HG03159 (cell line): ENCODE measurements around the gene BCOR.

Experiments used
- ATAC-seq: cut with Tn5 transposase; IDR thresholded peaks from one replicate; pipeline ENCODE4 v1.9.1; 2021; ENCODE audit warnings: mild to moderate bottlenecking, moderate library complexity; ENCODE audit not compliant: unreplicated experiment

Gene BCOR

GRCh38 chrX:40066700-40067099 lies 31.1 kb downstream of the BCOR start:
- no peak for ATAC-seq

- no peak for ATAC-seq
Observed at GRCh38 chrX:40065296-40066046, 32.3 kb downstream of the BCOR start.

- ATAC-seq: no peak
Observed at GRCh38 chrX:40064055-40064597, 33.6 kb downstream of the BCOR start.

GRCh38 chrX:40063555-40063954 lies 34.2 kb downstream of the BCOR start:
- no peak for ATAC-seq

GRCh38 chrX:40062525-40063155 lies 35.1 kb downstream of the BCOR start:
- ATAC-seq: no peak

GRCh38 chrX:40061871-40062524 lies 35.8 kb downstream of the BCOR start:
- no peak for ATAC-seq

DNA sequence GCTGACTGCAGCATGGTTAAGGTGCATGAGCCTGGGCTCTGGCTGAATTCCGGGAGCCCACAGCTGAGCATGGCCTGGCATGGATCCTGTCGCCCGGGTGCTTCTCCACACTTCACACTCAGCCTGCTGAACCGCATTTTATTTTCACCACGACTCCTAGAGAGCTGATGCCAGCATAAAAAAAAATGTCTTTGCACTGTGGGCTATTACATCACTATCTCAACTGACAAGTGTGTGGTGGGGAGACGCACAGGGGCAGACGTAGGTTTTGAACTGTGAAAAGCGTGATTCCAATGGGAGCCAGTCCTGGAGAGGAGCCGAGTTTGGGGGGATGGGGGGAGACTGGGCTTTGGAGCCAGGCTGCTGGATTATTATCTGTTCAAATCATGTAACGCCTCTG lies 36.8 kb downstream of the BCOR start:
- no peak for ATAC-seq

- no peak for ATAC-seq
Observed at GRCh38 chrX:40060356-40060845, 37.4 kb downstream of the BCOR start.

GRCh38 chrX:40058719-40059118 lies 39.0 kb downstream of the BCOR start:
- ATAC-seq: no peak

DNA sequence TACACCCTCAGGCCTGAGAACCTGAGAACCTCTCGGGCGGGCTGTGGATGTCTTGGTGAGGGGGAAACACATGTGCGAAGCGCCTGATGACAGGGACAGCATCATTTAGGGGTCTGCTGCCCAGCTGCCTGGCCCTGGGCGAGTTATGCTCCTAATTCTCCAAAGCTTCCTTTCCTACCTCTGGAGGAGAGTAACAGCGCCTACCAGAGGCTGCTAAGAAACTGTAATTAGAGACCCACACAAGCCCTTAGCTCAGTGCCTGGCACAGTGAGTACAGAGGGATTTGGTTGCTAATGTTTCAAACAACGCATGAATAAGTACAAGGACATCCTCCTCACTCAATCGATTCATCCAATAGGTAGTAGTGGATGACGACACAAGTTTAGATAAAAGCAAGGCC lies 40.4 kb downstream of the BCOR start:
- no peak for ATAC-seq

- ATAC-seq: no peak
Observed at GRCh38 chrX:40056420-40056819, 41.3 kb downstream of the BCOR start.

DNA sequence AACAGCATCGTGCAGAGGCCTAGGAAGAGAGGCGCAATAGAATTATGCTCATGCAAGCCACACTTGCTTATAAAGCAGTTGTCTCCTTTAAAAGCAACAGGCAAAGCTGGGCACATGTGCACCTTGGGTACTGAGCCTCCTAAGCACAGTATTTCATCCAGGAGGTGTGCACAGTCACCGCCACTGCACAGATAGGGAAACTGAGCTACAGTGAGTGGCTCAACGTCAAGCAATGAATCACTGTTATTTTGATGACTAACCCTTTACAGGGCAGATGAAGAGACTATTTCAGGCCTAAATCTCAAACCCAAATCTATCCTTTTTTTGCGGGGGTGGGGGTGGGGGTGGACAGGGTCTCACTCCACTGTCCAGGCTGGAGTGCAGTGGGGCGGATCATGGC lies 42.3 kb downstream of the BCOR start:
- ATAC-seq: no peak

DNA sequence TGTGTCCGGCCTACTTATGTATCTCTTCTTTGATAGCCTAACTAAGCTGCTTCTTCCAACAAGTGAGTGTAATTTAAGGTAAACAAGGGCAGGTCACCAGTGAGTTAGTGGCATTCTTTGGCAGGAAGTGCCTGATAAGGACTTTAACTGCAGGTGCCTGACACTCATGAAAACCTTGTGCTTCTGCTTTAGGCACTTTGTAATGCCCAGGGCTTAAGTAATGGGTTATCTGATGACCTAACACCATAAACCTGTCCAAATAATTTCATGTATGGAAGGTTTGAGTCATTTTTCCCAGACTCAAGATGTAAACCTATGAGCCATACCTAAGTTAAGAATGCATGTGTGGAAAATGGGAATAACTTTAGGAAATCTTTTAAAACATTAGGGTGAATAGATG lies 43.0 kb downstream of the BCOR start:
- no peak for ATAC-seq

- ATAC-seq: no peak
Observed at GRCh38 chrX:40050532-40050931, 47.2 kb downstream of the BCOR start.

DNA sequence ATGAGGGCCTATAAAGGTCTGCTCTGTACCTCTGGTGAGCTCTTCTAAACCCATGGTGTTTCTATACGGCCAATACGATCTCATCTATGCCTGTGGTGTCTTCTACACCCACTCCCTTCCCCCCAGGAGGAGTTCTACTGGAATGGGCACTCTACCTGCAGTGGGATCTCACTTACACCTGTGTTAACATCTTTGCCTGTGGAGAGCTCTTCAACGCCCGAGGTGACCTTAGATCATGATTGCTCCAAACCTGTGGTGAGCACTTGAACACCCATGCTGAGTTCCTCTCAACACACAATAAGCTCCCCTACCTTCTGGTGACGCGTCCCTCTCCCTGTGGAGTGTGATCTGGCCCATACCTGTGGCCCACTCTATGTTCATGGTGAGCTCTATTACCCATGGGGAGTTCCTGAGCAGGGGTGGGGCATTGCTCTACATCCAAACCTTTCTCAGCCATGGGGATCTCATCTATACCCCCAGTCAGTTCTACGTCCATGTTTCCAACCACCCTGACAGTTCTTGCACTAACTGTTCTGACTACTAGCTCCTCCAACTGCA lies 48.6 kb downstream of the BCOR start:
- no peak for ATAC-seq

GRCh38 chrX:40047485-40047884 lies 50.3 kb downstream of the BCOR start:
- no peak for ATAC-seq

GRCh38 chrX:40043895-40044294 lies 53.9 kb downstream of the BCOR start:
- no peak for ATAC-seq

DNA sequence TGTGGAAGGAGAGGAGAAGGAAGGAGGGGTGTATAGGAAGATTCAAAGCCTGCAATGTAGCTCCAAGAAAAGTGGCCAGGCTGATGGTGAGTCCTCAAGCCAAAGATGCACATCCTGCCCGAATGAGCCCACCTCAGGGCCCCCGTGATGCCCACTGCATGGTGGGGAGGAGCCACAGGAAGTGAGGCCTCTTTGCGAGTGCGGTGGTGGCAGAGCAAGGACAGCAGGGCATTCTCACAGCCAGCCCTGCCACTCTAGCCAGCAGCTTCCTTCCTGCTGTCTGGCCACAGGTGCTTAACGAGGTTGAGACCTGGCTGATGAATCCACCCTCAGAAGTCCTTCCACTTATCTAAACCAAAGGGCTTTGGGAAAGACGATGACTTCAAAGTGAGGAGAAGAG lies 55.8 kb downstream of the BCOR start:
- no peak for ATAC-seq

DNA sequence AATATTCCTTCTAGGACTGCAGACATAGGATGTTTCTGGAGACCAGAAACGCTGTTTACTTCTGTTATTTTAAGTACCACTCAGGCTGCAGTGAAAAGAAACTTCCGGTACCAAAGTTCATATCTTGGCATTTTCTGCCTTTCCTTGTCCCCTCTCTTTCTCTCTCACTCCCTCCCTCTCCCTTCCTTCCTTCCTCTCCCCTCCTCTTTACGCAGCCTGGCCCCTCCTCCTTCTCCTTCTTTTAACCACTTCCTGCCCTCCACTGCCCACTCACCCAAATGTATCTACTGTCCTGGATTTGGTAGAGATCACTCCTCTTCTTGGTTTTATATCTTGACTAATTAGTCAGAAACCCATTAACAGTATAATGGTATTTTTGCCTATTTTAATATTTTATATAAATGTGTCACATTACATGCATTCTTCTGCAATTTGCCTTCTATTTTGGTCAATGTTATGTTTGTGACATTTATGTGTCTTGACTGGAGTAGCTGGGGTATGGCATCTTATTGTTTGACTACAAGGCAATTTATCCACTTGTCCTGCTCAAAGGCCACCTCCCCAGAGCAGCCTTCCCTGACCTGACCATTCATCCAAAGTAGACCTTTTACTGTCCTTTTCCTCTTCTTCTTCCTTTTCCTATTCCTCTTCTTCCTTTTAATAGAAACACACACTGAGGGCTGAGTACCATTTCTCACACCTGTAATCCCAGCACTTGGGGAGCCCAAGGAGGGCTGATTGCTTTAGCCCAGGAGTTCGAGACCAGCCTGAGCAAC lies 56.9 kb downstream of the BCOR start:
- no peak for ATAC-seq

DNA sequence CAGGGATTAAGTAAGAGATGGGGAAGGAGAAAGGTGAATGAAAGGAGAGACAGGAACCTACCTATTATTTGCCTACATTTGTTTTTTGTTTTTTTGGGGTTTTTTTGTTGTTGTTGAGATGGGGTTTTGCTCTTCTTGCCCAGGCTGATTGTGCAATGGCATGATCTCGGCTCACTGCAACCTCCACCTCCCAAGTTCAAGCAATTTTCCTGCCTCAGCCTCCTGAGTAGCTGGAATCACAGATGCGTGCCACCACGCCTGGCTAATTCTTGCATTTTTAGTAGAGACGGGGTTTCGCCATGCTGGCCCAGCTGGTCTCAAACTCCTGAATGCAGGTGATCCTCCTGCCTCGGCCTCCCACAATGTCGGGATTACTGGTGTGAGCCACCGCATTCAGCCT lies 57.9 kb downstream of the BCOR start:
- no peak for ATAC-seq

- no peak for ATAC-seq
Observed at GRCh38 chrX:40037367-40037766, 60.4 kb downstream of the BCOR start.
